Measurements from ENCODE around the gene AMMECR1. TPM values are rescaled to one million over a fixed set of nuclear protein-coding genes. Genes with fewer than 3 reads are reported as not detected.

Gene AMMECR1
- total RNA-seq, 2 donors from 2014 or later = 10.4 to 14.4 TPM

DNA sequence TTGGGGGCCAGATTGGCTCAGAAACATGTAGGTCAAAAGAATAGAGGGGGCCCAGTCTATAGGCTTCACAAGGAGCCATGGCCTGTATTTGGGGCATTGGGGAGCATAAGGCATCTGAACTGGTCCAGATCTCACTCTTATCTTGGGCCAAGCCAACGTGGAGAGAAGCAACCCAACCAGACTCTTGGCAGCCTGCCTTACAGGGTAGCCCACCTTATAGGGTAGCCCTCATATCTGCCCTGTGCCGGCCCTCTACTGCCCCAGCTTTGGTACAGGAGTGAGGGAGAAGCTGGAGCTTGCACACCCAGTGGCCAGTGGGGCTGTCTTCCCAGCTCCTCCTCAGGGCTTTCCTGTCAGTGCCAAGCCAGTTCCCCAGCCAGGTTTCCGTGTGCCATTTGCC, 142.2 kb downstream of the AMMECR1 start:
- no peak overlapping the region for H3K27ac ChIP-seq
- H3K9ac ChIP-seq (ENCODE audit: low read depth in 2 of 2, low read length in 2 of 2) = no peak overlapping the region
- H3K36me3 ChIP-seq = no peaks in the 10 kb centered on the region
- no peak for DNase-seq
- TF ChIP-seq, protein P1, sequence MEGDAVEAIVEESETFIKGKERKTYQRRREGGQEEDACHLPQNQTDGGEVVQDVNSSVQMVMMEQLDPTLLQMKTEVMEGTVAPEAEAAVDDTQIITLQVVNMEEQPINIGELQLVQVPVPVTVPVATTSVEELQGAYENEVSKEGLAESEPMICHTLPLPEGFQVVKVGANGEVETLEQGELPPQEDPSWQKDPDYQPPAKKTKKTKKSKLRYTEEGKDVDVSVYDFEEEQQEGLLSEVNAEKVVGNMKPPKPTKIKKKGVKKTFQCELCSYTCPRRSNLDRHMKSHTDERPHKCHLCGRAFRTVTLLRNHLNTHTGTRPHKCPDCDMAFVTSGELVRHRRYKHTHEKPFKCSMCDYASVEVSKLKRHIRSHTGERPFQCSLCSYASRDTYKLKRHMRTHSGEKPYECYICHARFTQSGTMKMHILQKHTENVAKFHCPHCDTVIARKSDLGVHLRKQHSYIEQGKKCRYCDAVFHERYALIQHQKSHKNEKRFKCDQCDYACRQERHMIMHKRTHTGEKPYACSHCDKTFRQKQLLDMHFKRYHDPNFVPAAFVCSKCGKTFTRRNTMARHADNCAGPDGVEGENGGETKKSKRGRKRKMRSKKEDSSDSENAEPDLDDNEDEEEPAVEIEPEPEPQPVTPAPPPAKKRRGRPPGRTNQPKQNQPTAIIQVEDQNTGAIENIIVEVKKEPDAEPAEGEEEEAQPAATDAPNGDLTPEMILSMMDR (IDR thresholded peaks at IDR 0.05) = no peak
- intact Hi-C loops (cut with DNase I) = no loop called here
- no peaks in the 10 kb centered on the region for H3K27me3 ChIP-seq
- no peaks in the 10 kb centered on the region for H3K4me1 ChIP-seq
- H3K9me3 ChIP-seq = no peaks in the 10 kb centered on the region
- no peak overlapping the region for H3K4me3 ChIP-seq

DNA sequence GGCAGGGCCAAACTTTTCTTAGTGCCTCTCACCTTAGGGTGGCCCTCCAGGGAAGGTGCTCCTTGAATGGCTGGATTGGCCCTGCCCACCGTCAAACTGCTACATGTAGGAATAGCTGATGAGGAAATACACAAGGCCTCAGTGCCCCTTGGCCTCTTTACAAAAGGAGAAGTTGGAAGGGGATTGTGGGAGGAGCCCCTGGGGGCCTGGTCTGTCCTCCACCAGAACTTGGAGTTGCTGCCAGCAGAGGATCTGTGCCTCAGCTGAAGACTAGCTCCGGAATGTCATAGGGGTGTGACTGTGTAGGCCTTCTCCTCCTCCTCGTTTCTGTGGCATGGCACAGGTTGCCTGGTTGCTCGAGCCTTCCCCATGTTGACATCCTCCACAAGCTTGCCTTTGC, 142.7 kb downstream of the AMMECR1 start:
- H3K36me3 ChIP-seq = no peaks in the 10 kb centered on the region
- DNase-seq = no peak
- no peaks in the 10 kb centered on the region for H3K27me3 ChIP-seq
- H3K9me3 ChIP-seq = no peaks in the 10 kb centered on the region
- no peak overlapping the region for H3K9ac ChIP-seq (ENCODE audit: low read depth in 2 of 2, low read length in 2 of 2)
- TF ChIP-seq, protein P1 (IDR thresholded peaks at IDR 0.05) = no peak
- H3K27ac ChIP-seq = no peak overlapping the region
- intact Hi-C loops (cut with DNase I) = no loop called here
- H3K4me1 ChIP-seq = no peaks in the 10 kb centered on the region
- no peak overlapping the region for H3K4me3 ChIP-seq

DNA sequence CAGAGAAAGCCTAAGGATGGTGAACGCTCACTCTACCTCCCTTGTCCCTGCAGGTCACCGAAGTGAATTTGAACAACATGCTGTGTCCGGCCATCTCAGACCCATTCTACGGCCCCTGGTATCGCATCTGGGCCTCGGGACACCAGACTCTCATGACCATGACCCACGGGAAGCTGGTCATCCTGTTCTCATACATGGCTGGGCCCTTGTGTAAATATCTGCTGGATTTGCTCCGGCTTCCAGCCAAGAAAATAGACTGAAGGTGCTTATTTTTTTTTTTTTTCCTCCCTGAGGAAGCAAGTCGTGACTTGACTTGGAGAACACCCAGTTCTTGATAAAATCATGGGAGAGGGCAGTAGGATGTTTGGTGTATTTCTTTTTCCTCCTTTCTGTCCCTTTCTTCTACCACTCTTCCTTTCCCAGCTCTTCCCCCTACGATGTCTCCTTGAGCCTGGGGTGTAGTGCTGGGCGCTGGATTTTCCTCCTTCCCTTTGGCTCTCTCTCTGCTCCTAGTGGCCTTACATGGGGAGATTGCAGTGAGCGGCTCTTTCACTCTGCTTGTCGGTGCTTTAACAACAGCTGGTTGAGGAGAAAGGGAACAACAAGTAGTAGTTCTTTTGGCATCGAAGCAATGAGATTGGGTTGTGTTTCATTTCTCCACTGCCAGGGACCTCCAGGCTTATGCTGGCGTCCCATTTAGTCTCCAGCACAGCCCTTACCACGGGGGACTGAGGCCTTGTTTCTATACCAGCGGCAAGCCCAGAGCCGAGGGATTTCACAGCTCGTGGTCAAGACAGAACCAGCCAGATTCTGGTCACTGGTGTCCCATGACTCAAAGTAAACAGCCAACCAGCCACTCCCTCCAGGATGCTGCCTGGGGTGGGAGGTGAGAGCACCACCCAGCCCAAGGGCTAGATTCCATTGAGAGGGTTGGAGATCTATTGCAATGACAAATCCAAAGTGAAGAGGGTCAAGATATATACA, 144.4 kb downstream of the AMMECR1 start:
- H3K4me3 ChIP-seq = no peak overlapping the region
- H3K9ac ChIP-seq (ENCODE audit: low read depth in 2 of 2, low read length in 2 of 2) = no peak overlapping the region
- intact Hi-C loops (cut with DNase I) = no loop called here
- no peaks in the 10 kb centered on the region for H3K27me3 ChIP-seq
- TF ChIP-seq, protein P1 (IDR thresholded peaks at IDR 0.05) = no peak
- no peaks in the 10 kb centered on the region for H3K36me3 ChIP-seq
- no peaks in the 10 kb centered on the region for H3K9me3 ChIP-seq
- no peak overlapping the region for H3K27ac ChIP-seq
- DNase-seq = no peak
- H3K4me1 ChIP-seq = no peaks in the 10 kb centered on the region

DNA sequence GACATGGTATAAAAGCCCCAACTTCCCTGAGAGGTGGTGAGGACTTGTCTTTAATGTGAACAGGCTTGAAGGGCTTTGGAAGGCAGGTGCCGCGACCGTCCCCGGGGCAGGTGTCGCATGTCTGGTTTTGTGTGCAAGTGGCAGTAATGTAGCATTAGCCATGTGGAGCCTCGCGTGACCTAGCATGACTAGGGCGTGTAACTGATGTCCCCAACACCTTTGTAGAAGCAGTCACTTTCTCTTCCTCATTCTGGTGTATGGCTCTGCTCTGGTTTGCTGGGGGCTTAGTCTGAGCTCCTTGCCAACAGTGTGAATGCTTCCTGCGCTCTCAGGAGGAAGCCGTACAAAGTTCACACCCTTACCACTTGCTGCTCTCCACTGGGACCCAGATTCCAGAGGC, 145.7 kb downstream of the AMMECR1 start:
- Histone ChIP-seq H3K9ac (ENCODE audit: low read depth in 2 of 2, low read length in 2 of 2) (no peak overlapping the region), H3K4me3 (no peak overlapping the region), H3K4me1 (no peaks in the 10 kb centered on the region), H3K27ac (no peak overlapping the region), H3K9me3 (no peaks in the 10 kb centered on the region), H3K36me3 (no peaks in the 10 kb centered on the region), H3K27me3 (no peaks in the 10 kb centered on the region)
- no peak for DNase-seq
- TF ChIP-seq, protein P1 (IDR thresholded peaks at IDR 0.05) = no peak
- intact Hi-C loops (cut with DNase I) = no loop called here

DNA sequence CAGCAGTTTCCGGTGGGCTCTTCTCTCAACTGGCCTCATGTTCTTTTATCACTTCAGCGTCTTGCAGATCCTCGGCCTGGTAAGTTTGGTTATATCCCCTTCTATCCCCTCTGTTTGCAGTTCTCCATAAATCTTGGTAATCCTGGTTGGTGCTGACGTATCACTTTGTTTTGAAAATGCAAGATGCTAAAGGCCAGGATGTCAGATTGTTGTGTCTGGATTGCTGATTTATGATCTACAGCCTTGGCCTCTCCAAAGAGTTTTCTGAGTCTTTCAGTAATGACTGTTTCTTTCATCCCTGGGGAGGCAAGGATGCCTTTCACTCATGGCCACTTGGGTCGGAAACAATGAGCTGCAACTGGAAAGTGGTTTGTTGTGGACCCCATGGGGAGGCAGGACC, 146.4 kb downstream of the AMMECR1 start:
- no peak for DNase-seq
- Histone ChIP-seq H3K9me3 (no peaks in the 10 kb centered on the region), H3K4me3 (no peak overlapping the region), H3K9ac (ENCODE audit: low read depth in 2 of 2, low read length in 2 of 2) (no peak overlapping the region), H3K36me3 (no peaks in the 10 kb centered on the region), H3K4me1 (no peaks in the 10 kb centered on the region), H3K27ac (no peak overlapping the region), H3K27me3 (no peaks in the 10 kb centered on the region)
- TF ChIP-seq, protein P1 (IDR thresholded peaks at IDR 0.05) = no peak
- intact Hi-C loops (cut with DNase I) = no loop called here

Data from colonic mucosa (tissue), 4 donors.